ENCODE results near the gene TIMM17B.

DNA sequence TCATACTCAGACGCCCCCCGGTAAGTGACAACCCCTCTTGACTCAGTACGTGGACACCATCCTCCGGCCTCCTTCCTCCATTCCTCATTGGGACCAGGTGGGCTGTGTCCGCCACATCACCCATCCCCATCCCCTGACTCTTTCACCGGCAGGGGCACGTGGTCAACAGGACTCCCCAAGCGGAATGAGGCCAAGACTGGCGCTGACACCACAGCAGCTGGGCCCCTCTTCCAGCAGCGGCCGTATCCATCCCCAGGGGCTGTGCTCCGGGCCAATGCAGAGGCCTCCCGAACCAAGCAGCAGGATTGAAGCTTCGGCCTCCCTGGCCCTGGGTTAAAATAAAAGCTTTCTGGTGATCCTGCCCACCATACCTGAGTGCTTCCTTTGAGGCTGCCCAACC is 5.2 kb upstream of the TIMM17B start:
- TF ChIP-seq CTCF (IDR thresholded peaks at IDR 0.05; ENCODE audit: poor library complexity) (no peak), EZH2phosphoT487 (IDR thresholded peaks at IDR 0.05; ENCODE audit: low read depth, severe bottlenecking, unreplicated experiment) (no peak)
